ENCODE measurements around the gene TRIM47.

TRIM47 gene

DNA sequence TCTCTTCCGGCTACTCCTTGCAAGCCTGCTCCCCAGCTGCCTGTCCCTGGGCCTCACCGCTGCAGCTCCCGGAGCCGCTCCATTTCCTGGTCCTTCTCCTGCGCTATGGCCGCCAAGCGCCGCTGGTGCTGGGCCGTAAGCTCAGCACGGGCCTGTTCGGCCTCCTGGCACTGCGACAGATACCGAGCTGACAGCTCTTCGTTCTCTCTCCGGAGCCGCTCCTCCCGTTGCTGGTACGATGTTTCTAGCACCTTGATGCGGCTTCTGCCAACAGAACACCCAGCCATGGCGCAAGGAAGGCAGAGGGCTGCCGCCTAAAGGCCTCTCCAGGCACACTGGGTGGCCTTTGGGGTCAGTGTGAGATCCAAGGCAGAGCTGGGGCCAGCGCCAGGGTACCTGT, 41.2 kb upstream of the TRIM47 start:
- no peaks in the 10 kb centered on the region for H3K4me1 ChIP-seq (ENCODE audit: control insufficient read depth in 1 of 2, insufficient read depth in 2 of 2, low read length in 2 of 2)
- no peaks in the 10 kb centered on the region for H3K27me3 ChIP-seq (ENCODE audit: low read depth, low read length)
- no peak overlapping the region for H3K4me3 ChIP-seq (ENCODE audit: low read depth in 1 of 2, low read length in 2 of 2)
- H3K27ac ChIP-seq (ENCODE audit: low read length) = no peak overlapping the region
- peaks cover 0 to 30% of the 10 kb centered on the region in 2 donors for H3K36me3 ChIP-seq (ENCODE audit: control insufficient read depth in 1 of 2, insufficient read depth in 2 of 2, low read length in 2 of 2)
- H3K9me3 ChIP-seq (ENCODE audit: control insufficient read depth in 1 of 2, low read length in 2 of 2) = no peaks in the 10 kb centered on the region

- no peaks in the 10 kb centered on the region for H3K9me3 ChIP-seq (ENCODE audit: control insufficient read depth in 1 of 2, low read length in 2 of 2)
- no peaks in the 10 kb centered on the region for H3K4me1 ChIP-seq (ENCODE audit: control insufficient read depth in 1 of 2, insufficient read depth in 2 of 2, low read length in 2 of 2)
- H3K4me3 ChIP-seq (ENCODE audit: low read depth in 1 of 2, low read length in 2 of 2) = no peak overlapping the region
- H3K27ac ChIP-seq (ENCODE audit: low read length) = no peak overlapping the region
- H3K36me3 ChIP-seq (ENCODE audit: control insufficient read depth in 1 of 2, insufficient read depth in 2 of 2, low read length in 2 of 2) = peaks cover 0 to 38% of the 10 kb centered on the region in 2 donors
- H3K27me3 ChIP-seq (ENCODE audit: low read depth, low read length) = no peaks in the 10 kb centered on the region
Measured at GRCh38 chr17:75917917-75918445, 39.6 kb upstream of the TRIM47 start.

DNA sequence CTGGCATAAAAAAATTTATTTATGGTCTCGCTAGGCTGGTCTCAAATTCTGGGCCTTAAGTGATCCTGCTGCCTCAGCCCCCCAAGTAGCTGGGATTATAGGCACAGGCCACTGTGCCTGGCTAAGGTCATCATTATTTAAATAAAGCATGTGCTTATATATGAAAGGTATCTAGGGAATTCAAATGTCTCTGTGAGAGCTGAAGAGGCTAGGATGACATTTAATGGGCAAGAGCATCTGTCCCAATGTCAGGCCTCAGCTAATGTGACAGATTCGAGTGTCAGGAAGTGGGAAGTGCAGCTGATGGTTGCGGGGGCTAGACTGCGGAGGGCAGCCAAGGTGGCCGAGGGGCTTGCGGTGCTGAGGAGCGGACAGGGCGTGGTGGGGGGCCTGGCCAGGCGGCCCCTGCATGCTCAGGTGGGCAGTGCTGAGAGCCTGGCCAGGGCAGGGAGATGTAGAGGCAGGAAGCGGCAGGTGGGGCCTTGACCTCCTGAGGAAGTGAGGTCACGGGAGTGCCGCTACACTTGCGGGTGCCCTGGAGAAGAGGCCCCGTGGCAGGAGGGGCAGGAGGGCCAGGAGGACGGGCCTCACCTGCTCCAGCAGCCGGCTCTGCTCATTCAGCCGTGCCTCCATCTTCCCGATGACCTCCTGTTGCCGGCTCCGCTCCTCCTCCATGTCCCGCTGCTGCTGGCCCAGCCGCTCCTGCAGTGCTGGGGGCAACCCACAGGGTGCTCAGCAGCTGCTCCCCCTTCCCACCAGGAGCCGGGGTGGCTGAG, 38.9 kb upstream of the TRIM47 start:
- Histone ChIP-seq H3K27ac (ENCODE audit: low read length) (no peak overlapping the region), H3K4me1 (ENCODE audit: control insufficient read depth in 1 of 2, insufficient read depth in 2 of 2, low read length in 2 of 2) (no peaks in the 10 kb centered on the region), H3K27me3 (ENCODE audit: low read depth, low read length) (no peaks in the 10 kb centered on the region), H3K9me3 (ENCODE audit: control insufficient read depth in 1 of 2, low read length in 2 of 2) (no peaks in the 10 kb centered on the region), H3K4me3 (ENCODE audit: low read depth in 1 of 2, low read length in 2 of 2) (no peak overlapping the region), H3K36me3 (ENCODE audit: control insufficient read depth in 1 of 2, insufficient read depth in 2 of 2, low read length in 2 of 2) (peaks cover 0 to 34% of the 10 kb centered on the region in 2 donors)

DNA sequence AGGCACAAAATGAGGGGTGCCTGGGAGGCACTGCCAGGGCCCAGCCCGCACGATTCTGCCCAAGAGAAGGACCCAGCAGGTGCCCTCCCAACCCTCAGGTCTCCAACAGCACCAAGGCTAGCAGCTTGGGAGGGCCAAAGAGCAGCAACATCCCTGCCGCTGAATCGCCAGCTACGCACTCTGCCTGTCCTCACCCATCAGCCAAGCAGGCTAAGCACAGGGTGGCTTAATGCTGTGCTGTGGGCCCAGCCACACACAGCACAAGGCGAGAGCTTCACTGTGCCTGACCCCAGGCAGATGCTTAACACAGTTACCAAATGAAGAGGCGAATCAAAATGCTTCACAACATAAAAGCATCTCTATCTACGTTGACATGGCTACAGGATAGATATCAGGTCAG, 36.9 kb upstream of the TRIM47 start:
- Histone ChIP-seq H3K4me1 (ENCODE audit: control insufficient read depth in 1 of 2, insufficient read depth in 2 of 2, low read length in 2 of 2) (no peaks in the 10 kb centered on the region), H3K4me3 (ENCODE audit: low read depth in 1 of 2, low read length in 2 of 2) (no peak overlapping the region), H3K27me3 (ENCODE audit: low read depth, low read length) (no peaks in the 10 kb centered on the region), H3K9me3 (ENCODE audit: control insufficient read depth in 1 of 2, low read length in 2 of 2) (no peaks in the 10 kb centered on the region), H3K36me3 (ENCODE audit: control insufficient read depth in 1 of 2, insufficient read depth in 2 of 2, low read length in 2 of 2) (peaks cover 0 to 38% of the 10 kb centered on the region in 2 donors), H3K27ac (ENCODE audit: low read length) (no peak overlapping the region)

DNA sequence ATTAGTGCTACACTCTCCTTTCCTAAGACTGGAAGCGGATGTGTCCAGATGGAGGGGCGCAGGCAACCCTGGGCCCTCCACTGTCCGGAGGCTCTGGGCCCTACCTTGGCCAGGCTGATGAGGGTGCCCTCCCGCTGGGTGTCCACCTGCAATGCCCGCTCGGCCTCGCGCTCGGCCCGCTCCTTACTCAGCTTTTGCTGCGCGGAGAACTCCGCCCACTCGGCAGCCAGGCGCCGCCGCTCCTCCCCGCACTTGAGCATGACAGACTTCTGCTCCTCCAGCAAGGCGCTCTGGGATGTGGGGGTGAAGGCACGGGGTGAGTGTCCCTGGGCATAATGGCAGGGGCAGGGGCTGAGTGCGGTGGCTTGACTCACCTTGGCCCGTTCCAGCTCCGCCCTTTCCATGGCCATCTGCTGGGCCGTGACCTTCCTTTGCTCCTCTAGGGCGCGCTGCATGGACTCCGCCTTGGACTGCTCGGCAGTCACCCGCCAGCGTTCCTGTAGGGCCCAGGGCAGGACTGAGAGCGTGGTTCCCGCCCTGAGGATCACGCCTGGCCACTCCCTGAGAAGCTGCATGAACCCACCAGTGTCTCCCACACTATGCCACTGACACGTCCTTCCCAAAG, 36.4 kb upstream of the TRIM47 start:
- H3K4me1 ChIP-seq (ENCODE audit: control insufficient read depth in 1 of 2, insufficient read depth in 2 of 2, low read length in 2 of 2) = no peaks in the 10 kb centered on the region
- no peaks in the 10 kb centered on the region for H3K27me3 ChIP-seq (ENCODE audit: low read depth, low read length)
- no peaks in the 10 kb centered on the region for H3K9me3 ChIP-seq (ENCODE audit: control insufficient read depth in 1 of 2, low read length in 2 of 2)
- no peak overlapping the region for H3K27ac ChIP-seq (ENCODE audit: low read length)
- no peak overlapping the region for H3K4me3 ChIP-seq (ENCODE audit: low read depth in 1 of 2, low read length in 2 of 2)
- peaks cover 0 to 33% of the 10 kb centered on the region in 2 donors for H3K36me3 ChIP-seq (ENCODE audit: control insufficient read depth in 1 of 2, insufficient read depth in 2 of 2, low read length in 2 of 2)

- Histone ChIP-seq H3K27me3 (ENCODE audit: low read depth, low read length) (no peaks in the 10 kb centered on the region), H3K27ac (ENCODE audit: low read length) (no peak overlapping the region), H3K36me3 (ENCODE audit: control insufficient read depth in 1 of 2, insufficient read depth in 2 of 2, low read length in 2 of 2) (peaks cover 0 to 26% of the 10 kb centered on the region in 2 donors), H3K4me3 (ENCODE audit: low read depth in 1 of 2, low read length in 2 of 2) (no peak overlapping the region), H3K9me3 (ENCODE audit: control insufficient read depth in 1 of 2, low read length in 2 of 2) (no peaks in the 10 kb centered on the region), H3K4me1 (ENCODE audit: control insufficient read depth in 1 of 2, insufficient read depth in 2 of 2, low read length in 2 of 2) (no peaks in the 10 kb centered on the region)
Measured at GRCh38 chr17:75913537-75914210, 35.3 kb upstream of the TRIM47 start.

DNA sequence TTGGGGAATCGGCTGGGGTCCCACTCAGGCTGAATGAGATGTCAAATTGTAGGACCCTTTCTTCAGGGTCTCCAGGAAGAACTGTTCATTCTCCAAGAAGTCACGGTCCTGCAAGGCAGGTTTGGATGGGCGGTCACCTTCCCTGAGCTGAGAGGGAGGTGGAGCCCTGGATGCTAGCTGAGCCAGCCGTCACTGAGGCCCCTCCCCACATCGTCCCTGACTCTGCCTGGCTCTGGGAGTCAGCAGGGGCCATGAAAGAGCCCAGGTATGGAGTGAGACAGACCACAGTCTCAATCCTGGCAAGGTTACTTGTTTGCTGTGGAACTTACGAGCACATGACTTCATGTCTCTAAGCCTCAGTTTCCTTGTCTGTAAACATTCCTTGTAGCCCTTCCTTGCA, 32.3 kb upstream of the TRIM47 start:
- Histone ChIP-seq H3K4me1 (ENCODE audit: control insufficient read depth in 1 of 2, insufficient read depth in 2 of 2, low read length in 2 of 2) (no peaks in the 10 kb centered on the region), H3K9me3 (ENCODE audit: control insufficient read depth in 1 of 2, low read length in 2 of 2) (no peaks in the 10 kb centered on the region), H3K4me3 (ENCODE audit: low read depth in 1 of 2, low read length in 2 of 2) (no peak overlapping the region), H3K27me3 (ENCODE audit: low read depth, low read length) (no peaks in the 10 kb centered on the region), H3K27ac (ENCODE audit: low read length) (no peak overlapping the region), H3K36me3 (ENCODE audit: control insufficient read depth in 1 of 2, insufficient read depth in 2 of 2, low read length in 2 of 2) (peaks cover 0 to 26% of the 10 kb centered on the region in 2 donors)

- Histone ChIP-seq H3K27ac (ENCODE audit: low read length) (no peak overlapping the region), H3K27me3 (ENCODE audit: low read depth, low read length) (no peaks in the 10 kb centered on the region), H3K36me3 (ENCODE audit: control insufficient read depth in 1 of 2, insufficient read depth in 2 of 2, low read length in 2 of 2) (peaks cover 0 to 21% of the 10 kb centered on the region in 2 donors), H3K9me3 (ENCODE audit: control insufficient read depth in 1 of 2, low read length in 2 of 2) (no peaks in the 10 kb centered on the region), H3K4me1 (ENCODE audit: control insufficient read depth in 1 of 2, insufficient read depth in 2 of 2, low read length in 2 of 2) (no peaks in the 10 kb centered on the region), H3K4me3 (ENCODE audit: low read depth in 1 of 2, low read length in 2 of 2) (no peak overlapping the region)
Measured at GRCh38 chr17:75909812-75910274, 31.5 kb upstream of the TRIM47 start.

DNA sequence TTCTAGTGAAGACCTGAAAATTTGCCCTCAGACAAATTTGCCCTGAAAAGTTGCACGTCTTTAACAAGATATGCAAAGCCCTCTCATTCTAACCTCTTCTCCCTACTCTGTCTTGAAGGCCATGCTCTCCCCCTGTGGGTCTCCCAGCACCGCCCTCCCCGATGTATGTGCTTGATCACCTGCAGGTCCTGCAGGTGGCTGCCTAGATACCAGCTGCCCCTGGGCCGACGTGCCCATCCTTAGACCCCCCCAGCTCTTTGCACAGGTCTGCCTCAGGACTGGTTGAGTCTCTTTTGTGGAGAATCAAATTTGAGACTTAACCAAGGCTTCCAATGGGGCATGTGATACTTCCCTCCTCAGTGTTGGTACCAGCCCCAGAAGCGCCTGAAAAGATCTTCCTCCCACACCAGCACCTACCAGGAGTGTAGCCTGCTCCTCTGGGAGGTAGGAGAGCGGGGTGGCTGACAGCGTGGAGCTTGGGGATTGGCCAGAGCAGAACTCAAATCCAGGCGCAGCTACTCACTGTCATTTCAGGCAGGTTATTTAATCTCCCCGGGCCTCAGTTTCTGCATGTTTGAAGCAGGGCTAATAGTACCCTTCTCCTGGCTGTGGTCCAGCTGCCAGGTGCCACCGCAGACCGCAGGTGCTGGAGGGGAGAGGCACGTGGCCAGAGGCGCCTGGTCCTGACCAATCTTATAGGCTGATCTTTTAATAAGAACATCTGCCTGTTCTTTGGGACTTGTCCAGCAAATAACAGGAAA, 30.9 kb upstream of the TRIM47 start:
- no peaks in the 10 kb centered on the region for H3K9me3 ChIP-seq (ENCODE audit: control insufficient read depth in 1 of 2, low read length in 2 of 2)
- no peak overlapping the region for H3K4me3 ChIP-seq (ENCODE audit: low read depth in 1 of 2, low read length in 2 of 2)
- H3K27ac ChIP-seq (ENCODE audit: low read length) = no peak overlapping the region
- peaks cover 0 to 15% of the 10 kb centered on the region in 2 donors for H3K36me3 ChIP-seq (ENCODE audit: control insufficient read depth in 1 of 2, insufficient read depth in 2 of 2, low read length in 2 of 2)
- no peaks in the 10 kb centered on the region for H3K27me3 ChIP-seq (ENCODE audit: low read depth, low read length)
- H3K4me1 ChIP-seq (ENCODE audit: control insufficient read depth in 1 of 2, insufficient read depth in 2 of 2, low read length in 2 of 2) = peaks cover 0 to 1% of the 10 kb centered on the region in 2 donors

GRCh38 chr17:75908201-75908600, 29.8 kb upstream of the TRIM47 start:
- Histone ChIP-seq H3K4me1 (ENCODE audit: control insufficient read depth in 1 of 2, insufficient read depth in 2 of 2, low read length in 2 of 2) (peaks cover 0 to 7% of the 10 kb centered on the region in 2 donors), H3K36me3 (ENCODE audit: control insufficient read depth in 1 of 2, insufficient read depth in 2 of 2, low read length in 2 of 2) (peaks cover 0 to 5% of the 10 kb centered on the region in 2 donors), H3K27ac (ENCODE audit: low read length) (no peak overlapping the region)

More at GRCh38 chr17:75908201-75908600, 29.8 kb upstream of the TRIM47 start:
- Histone ChIP-seq H3K27me3 (ENCODE audit: low read depth, low read length) (no peaks in the 10 kb centered on the region), H3K9me3 (ENCODE audit: control insufficient read depth in 1 of 2, low read length in 2 of 2) (no peaks in the 10 kb centered on the region), H3K4me3 (ENCODE audit: low read depth in 1 of 2, low read length in 2 of 2) (no peak overlapping the region)
